ENCODE measurements around the gene CSN2. TPM values are rescaled to one million over a fixed set of nuclear protein-coding genes. Genes with fewer than 3 reads are reported as not detected.

Gene CSN2
- total and polyA plus RNA-seq, 2 experiments from 2014 or later: not detected

- no peak overlapping the region for H2AFZ ChIP-seq
- no peaks in the 10 kb centered on the region for H3K36me3 ChIP-seq (ENCODE audit: low read depth)
- H4K20me1 ChIP-seq (ENCODE audit: insufficient read depth): no peaks in the 10 kb centered on the region
- in situ Hi-C loops (cut with MboI): no loop called here
- H3K9ac ChIP-seq: no peak overlapping the region
- no peak for DNase-seq
- no peaks in the 10 kb centered on the region for H3K79me2 ChIP-seq (ENCODE audit: insufficient read depth)
- H3K4me1 ChIP-seq (ENCODE audit: insufficient read depth): no peaks in the 10 kb centered on the region
- no peaks in the 10 kb centered on the region for H3F3A ChIP-seq (ENCODE audit: insufficient read depth)
- H3K9me2 ChIP-seq (ENCODE audit: insufficient read depth): no peaks in the 10 kb centered on the region
- WGBS, 2 experiments (ENCODE audit: low coverage in 1 of 2, low lambda C conversion rate in 2 of 2, missing lambda C conversion rate in 2 of 2): 21 to 22% methylated on average over 4 of the region's 4 CpGs
- no peak for TF ChIP-seq EZH2 (IDR thresholded peaks at IDR 0.05; ENCODE audit: insufficient read depth, poor library complexity, severe bottlenecking)
- no peak for TF ChIP-seq EZH2phosphoT487 (IDR thresholded peaks at IDR 0.05; ENCODE audit: insufficient read depth, low read depth)
- H3K4me2 ChIP-seq (ENCODE audit: unreplicated experiment): no peak overlapping the region
- H3K27ac ChIP-seq: no peak overlapping the region
- no peaks in the 10 kb centered on the region for H3K27me3 ChIP-seq (replicated peaks; ENCODE audit: insufficient read depth)
- H3K4me3 ChIP-seq: no peak overlapping the region
- H3K9me3 ChIP-seq (ENCODE audit: low read depth): no peaks in the 10 kb centered on the region
Measured at GRCh38 chr4:69920874-69921273, 44.7 kb downstream of the CSN2 start.

DNA sequence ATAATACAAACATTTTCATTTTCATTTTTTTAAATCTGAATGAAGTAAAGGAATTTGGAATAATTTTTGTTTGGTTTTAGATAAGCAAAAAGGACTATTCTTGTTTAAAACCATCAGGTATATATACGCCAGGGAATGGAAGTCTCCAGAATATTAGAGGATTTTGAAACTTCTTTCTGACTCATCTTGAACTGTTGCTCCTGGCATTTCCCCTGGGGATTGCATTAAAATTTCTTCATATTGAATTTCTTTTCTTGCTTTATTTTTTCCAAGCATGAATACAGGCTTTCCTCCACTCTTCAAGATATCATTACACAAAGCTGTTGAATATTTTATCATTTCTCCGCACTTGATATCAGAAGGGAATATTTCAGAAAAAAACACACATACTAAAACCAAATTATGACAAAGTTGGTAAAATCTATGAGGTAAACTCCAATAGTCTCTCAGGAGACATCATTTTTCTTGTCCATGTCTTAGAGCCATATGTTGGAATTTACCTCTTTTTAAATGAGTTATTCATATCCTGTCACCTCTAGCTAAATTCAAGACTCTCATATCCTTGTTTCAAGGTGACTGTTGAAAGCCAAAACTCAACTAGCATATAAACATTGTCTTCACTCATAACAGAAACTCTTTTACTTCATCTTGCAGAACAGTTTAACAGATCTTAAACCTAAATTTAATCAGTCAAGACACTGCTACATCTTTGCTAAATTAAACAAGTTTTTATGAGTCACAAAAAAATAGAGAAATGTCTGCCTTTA, 55.3 kb downstream of the CSN2 start:
- DNase-seq: peak; percentile 80
- peaks cover 18% of the 10 kb centered on the region for H3K4me1 ChIP-seq (ENCODE audit: insufficient read depth)
- TF ChIP-seq EZH2 (IDR thresholded peaks at IDR 0.05; ENCODE audit: insufficient read depth, poor library complexity, severe bottlenecking) (no peak), EZH2phosphoT487 (IDR thresholded peaks at IDR 0.05; ENCODE audit: insufficient read depth, low read depth) (no peak)
- 62 to 66% methylated on average over 2 of the region's 2 CpGs for WGBS, 2 experiments (ENCODE audit: low coverage in 1 of 2, low lambda C conversion rate in 2 of 2, missing lambda C conversion rate in 2 of 2)
- H3K36me3 ChIP-seq (ENCODE audit: low read depth): no peaks in the 10 kb centered on the region
- H3K9me3 ChIP-seq (ENCODE audit: low read depth): no peaks in the 10 kb centered on the region
- no peaks in the 10 kb centered on the region for H3K27me3 ChIP-seq (replicated peaks; ENCODE audit: insufficient read depth)
- H3K4me2 ChIP-seq (ENCODE audit: unreplicated experiment): peak overlapping the region; percentile 15
- peaks cover 6% of the 10 kb centered on the region; the same call in 1 of the 2 replicates for H3F3A ChIP-seq (ENCODE audit: insufficient read depth)
- in situ Hi-C loops (cut with MboI): no loop called here
- H3K9me2 ChIP-seq (ENCODE audit: insufficient read depth): no peaks in the 10 kb centered on the region
- no peak overlapping the region for H3K9ac ChIP-seq
- 0 out of 2 replicates have a peak overlapping the region, but pooled peaks have one; percentile 9 for H2AFZ ChIP-seq
- H3K79me2 ChIP-seq (ENCODE audit: insufficient read depth): no peaks in the 10 kb centered on the region
- H3K4me3 ChIP-seq: no peak overlapping the region
- H3K27ac ChIP-seq: no peak overlapping the region
- no peaks in the 10 kb centered on the region for H4K20me1 ChIP-seq (ENCODE audit: insufficient read depth)

DNA sequence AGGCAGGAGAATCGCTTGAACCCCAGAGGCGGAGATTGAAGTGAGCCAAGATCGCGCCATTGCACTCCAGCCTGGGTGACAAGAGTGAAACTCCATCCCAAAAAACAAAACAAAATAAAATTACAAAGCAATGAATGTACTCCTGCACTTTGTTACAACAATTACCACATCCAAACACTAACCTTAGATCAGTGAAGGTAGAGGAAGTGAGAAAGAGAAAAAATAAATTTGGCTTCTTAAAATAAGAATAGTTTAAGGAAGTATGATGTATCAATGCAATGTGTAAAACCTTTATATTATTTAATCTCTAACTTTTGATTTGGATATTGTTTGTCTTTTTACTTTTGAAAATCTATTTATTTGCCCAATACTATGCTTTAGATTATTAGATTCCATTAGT, 56.3 kb downstream of the CSN2 start:
- no peak overlapping the region for H2AFZ ChIP-seq
- no peak for DNase-seq
- 91 to 95% methylated on average over 4 of the region's 4 CpGs for WGBS, 2 experiments (ENCODE audit: low coverage in 1 of 2, low lambda C conversion rate in 2 of 2, missing lambda C conversion rate in 2 of 2)
- peaks cover 6% of the 10 kb centered on the region; the same call in 1 of the 2 replicates for H3F3A ChIP-seq (ENCODE audit: insufficient read depth)
- no peak overlapping the region for H3K9ac ChIP-seq
- H3K27me3 ChIP-seq (replicated peaks; ENCODE audit: insufficient read depth): no peaks in the 10 kb centered on the region
- no peak overlapping the region for H3K4me2 ChIP-seq (ENCODE audit: unreplicated experiment)
- no peaks in the 10 kb centered on the region for H3K36me3 ChIP-seq (ENCODE audit: low read depth)
- in situ Hi-C loops (cut with MboI): no loop called here
- H3K79me2 ChIP-seq (ENCODE audit: insufficient read depth): no peaks in the 10 kb centered on the region
- no peak overlapping the region for H3K4me3 ChIP-seq
- TF ChIP-seq EZH2phosphoT487 (IDR thresholded peaks at IDR 0.05; ENCODE audit: insufficient read depth, low read depth): no peak
- no peak for TF ChIP-seq EZH2 (IDR thresholded peaks at IDR 0.05; ENCODE audit: insufficient read depth, poor library complexity, severe bottlenecking)
- no peak overlapping the region for H3K27ac ChIP-seq
- H3K9me3 ChIP-seq (ENCODE audit: low read depth): no peaks in the 10 kb centered on the region
- H3K4me1 ChIP-seq (ENCODE audit: insufficient read depth): peaks cover 18% of the 10 kb centered on the region
- no peaks in the 10 kb centered on the region for H3K9me2 ChIP-seq (ENCODE audit: insufficient read depth)
- no peaks in the 10 kb centered on the region for H4K20me1 ChIP-seq (ENCODE audit: insufficient read depth)

- no peaks in the 10 kb centered on the region for H3K27me3 ChIP-seq (replicated peaks; ENCODE audit: insufficient read depth)
- peak; percentile 43 for DNase-seq
- H3K9me2 ChIP-seq (ENCODE audit: insufficient read depth): no peaks in the 10 kb centered on the region
- no peaks in the 10 kb centered on the region for H3K79me2 ChIP-seq (ENCODE audit: insufficient read depth)
- H3K4me1 ChIP-seq (ENCODE audit: insufficient read depth): peaks cover 18% of the 10 kb centered on the region
- 0 out of 2 replicates have a peak overlapping the region, but pooled peaks have one; percentile 19 for H3K27ac ChIP-seq
- H3F3A ChIP-seq (ENCODE audit: insufficient read depth): peaks cover 6% of the 10 kb centered on the region; the same call in 1 of the 2 replicates
- H3K9me3 ChIP-seq (ENCODE audit: low read depth): no peaks in the 10 kb centered on the region
- no peaks in the 10 kb centered on the region for H3K36me3 ChIP-seq (ENCODE audit: low read depth)
- in situ Hi-C loops (cut with MboI): no loop called here
- WGBS, 2 experiments (ENCODE audit: low coverage in 1 of 2, low lambda C conversion rate in 2 of 2, missing lambda C conversion rate in 2 of 2): 3 to 14% methylated on average over 1 of the region's 1 CpG
- no peak overlapping the region for H3K4me3 ChIP-seq
- no peak overlapping the region for H3K4me2 ChIP-seq (ENCODE audit: unreplicated experiment)
- no peak overlapping the region for H3K9ac ChIP-seq
- peak overlapping the region; percentile 45; the same call in 1 of the 2 replicates for H2AFZ ChIP-seq
- no peaks in the 10 kb centered on the region for H4K20me1 ChIP-seq (ENCODE audit: insufficient read depth)
- TF ChIP-seq EZH2phosphoT487 (IDR thresholded peaks at IDR 0.05; ENCODE audit: insufficient read depth, low read depth) (no peak), EZH2 (IDR thresholded peaks at IDR 0.05; ENCODE audit: insufficient read depth, poor library complexity, severe bottlenecking) (no peak)
Measured at GRCh38 chr4:69907151-69907550, 58.4 kb downstream of the CSN2 start.

Other genes starting within 250 kb of the CSN2 start
- 2.6 TPM in 1 of 2 replicates, not detected in the other for gene SULT1B1, start 205.1 kb downstream of the CSN2 start, total RNA-seq (2014; rRNA removed; shearing (Covaris generic))
- gene SULT1B1, start 205.1 kb downstream of the CSN2 start, polyA plus RNA-seq (2016; fragmentation: Nextera tagmentation; extraction: Ambion mirVana): 0.10 and 0.11 TPM in 2 replicates
- gene SULT1E1, start 105.6 kb downstream of the CSN2 start, total RNA-seq (2014; rRNA removed; shearing (Covaris generic)): not detected in 2 replicates
- not detected in 2 replicates for gene SULT1E1, start 105.6 kb downstream of the CSN2 start, polyA plus RNA-seq (2016; fragmentation: Nextera tagmentation; extraction: Ambion mirVana)
- gene CSN1S1, start 34.7 kb downstream of the CSN2 start, total RNA-seq (2014; rRNA removed; shearing (Covaris generic)): not detected in 2 replicates
- not detected in 2 replicates for gene CSN1S1, start 34.7 kb downstream of the CSN2 start, polyA plus RNA-seq (2016; fragmentation: Nextera tagmentation; extraction: Ambion mirVana)
- gene STATH, start 30.2 kb upstream of the CSN2 start, total RNA-seq (2014; rRNA removed; shearing (Covaris generic)): not detected in 2 replicates
- gene STATH, start 30.2 kb upstream of the CSN2 start, polyA plus RNA-seq (2016; fragmentation: Nextera tagmentation; extraction: Ambion mirVana): not detected in 2 replicates
- not detected in 2 replicates for gene HTN3, start 62.7 kb upstream of the CSN2 start, total RNA-seq (2014; rRNA removed; shearing (Covaris generic))
- not detected in 2 replicates for gene HTN3, start 62.7 kb upstream of the CSN2 start, polyA plus RNA-seq (2016; fragmentation: Nextera tagmentation; extraction: Ambion mirVana)
- gene HTN1, start 84.7 kb upstream of the CSN2 start, total RNA-seq (2014; rRNA removed; shearing (Covaris generic)): not detected in 2 replicates
- not detected in 2 replicates for gene HTN1, start 84.7 kb upstream of the CSN2 start, polyA plus RNA-seq (2016; fragmentation: Nextera tagmentation; extraction: Ambion mirVana)
- not detected in 2 replicates for gene PRR27, start 188.5 kb upstream of the CSN2 start, total RNA-seq (2014; rRNA removed; shearing (Covaris generic))
- gene PRR27, start 188.5 kb upstream of the CSN2 start, polyA plus RNA-seq (2016; fragmentation: Nextera tagmentation; extraction: Ambion mirVana): not detected in 2 replicates
- gene ODAM, start 230.0 kb upstream of the CSN2 start, total RNA-seq (2014; rRNA removed; shearing (Covaris generic)): not detected in 2 replicates
- gene ODAM, start 230.0 kb upstream of the CSN2 start, polyA plus RNA-seq (2016; fragmentation: Nextera tagmentation; extraction: Ambion mirVana): not detected in 2 replicates

All from GM23248 (cell line).